HepG2 (cell line): ENCODE data around the gene ALPK3. TPM values are rescaled to one million over a fixed set of nuclear protein-coding genes. Genes with fewer than 3 reads are reported as not detected.

Experiments used
- ATAC-seq: fragments of 200-7000 bp; cut with Tn5 transposase; 3 replicates; pipeline ENCODE4 v1.9.1; 2020; ENCODE audit warnings: mild to moderate bottlenecking, moderate library complexity
- BruUV-seq: library from RNA; stranded (reverse); fragments of 400-500 nt; replicated peaks from 2 replicates; lab custom pipeline; 2021; lab: Mats Ljungman, UMichigan
- CTCF ChIA-PET: fragments of 300-600 bp; formaldehyde crosslinking; extraction: SDS; loops from one replicate; lab custom pipeline; 2021; ENCODE audit warnings: low total read pairs, inconsistent platforms, low intra/inter-chr PET ratio; lab: Yijun Ruan, JAX
- POLR2A ChIA-PET: fragments of 350-600 bp; sonication (Branson Sonifier 250); formaldehyde crosslinking; loops from one replicate; lab custom pipeline; 2020; ENCODE audit warnings: antibody characterized with exemption, inconsistent platforms; lab: Yijun Ruan, JAX
- DNase-seq: peaks from one replicate; pipeline ENCODE4 v3.0.0-alpha.2; 2015; ENCODE audit warnings: low spot score
- FAIRE-seq: peaks from 3 replicates; lab custom pipeline; 2011; peaks lifted over from hg19 to GRCh38; lab: Jason Lieb, UNC
- H2AFZ ChIP-seq: one replicate; pipeline ENCODE4 v1.6.1; 2011; ENCODE audit warnings: low read length, inconsistent platforms
- H3K27ac ChIP-seq: fragments of 300-600 bp; 3 replicates; pipeline ENCODE4 v1.8.0; 2011; ENCODE audit warnings: mixed run types, mild to moderate bottlenecking, mixed read lengths, low read length, inconsistent platforms; ENCODE audit not compliant: insufficient read depth; ENCODE audit errors: extremely low read length
- H3K27me3 ChIP-seq, 2 experiments: fragments of 200-600 bp in 1 of 2; 2 replicates in 1 of 2; 3 replicates in 1 of 2; pipeline versions ENCODE4 v1.6.0 to v1.8.0; 2011; ENCODE audit warnings: low read length in 2 of 2, mild to moderate bottlenecking in 2 of 2, moderate library complexity in 2 of 2, inconsistent platforms in 1 of 2; ENCODE audit not compliant: insufficient read depth in 2 of 2, control insufficient read depth in 1 of 2
- H3K36me3 ChIP-seq, 2 experiments: fragments of 200-600 bp in 1 of 2; replicated peaks in 1 of 2; 2 replicates in 1 of 2; 3 replicates in 1 of 2; pipeline versions ENCODE4 v1.5.1 to v1.8.0; 2011; ENCODE audit warnings: low read length in 2 of 2, inconsistent platforms in 1 of 2; ENCODE audit not compliant: insufficient read depth in 2 of 2, control insufficient read depth in 1 of 2
- H3K4me1 ChIP-seq: 2 replicates; pipeline ENCODE4 v1.5.1; 2012; ENCODE audit warnings: low read length, inconsistent platforms; ENCODE audit not compliant: insufficient read depth
- H3K4me2 ChIP-seq: 2 replicates; pipeline ENCODE4 v1.6.0; 2011; ENCODE audit warnings: low read depth, low read length, inconsistent platforms
- H3K4me3 ChIP-seq, 3 experiments: fragments of 200-600 bp in 1 of 3; sonication (generic), shearing (Covaris generic) in 1 of 3; replicated peaks in 1 of 3; 2 replicates each; pipeline ENCODE4 v1.5.1; 2011 to 2016; ENCODE audit warnings: low read length in 3 of 3, inconsistent platforms in 2 of 3, low read depth in 2 of 3, mild to moderate bottlenecking in 2 of 3, control low read depth in 1 of 3, mixed read lengths in 1 of 3; ENCODE audit not compliant: insufficient read depth in 1 of 3
- H3K79me2 ChIP-seq: one replicate; pipeline ENCODE4 v1.6.1; 2011; ENCODE audit warnings: low read length, inconsistent platforms; ENCODE audit not compliant: insufficient read depth
- H3K9ac ChIP-seq: 2 replicates; pipeline ENCODE4 v1.6.0; 2011; ENCODE audit warnings: mild to moderate bottlenecking, low read depth, low read length, inconsistent platforms; ENCODE audit not compliant: insufficient read depth
- H3K9me3 ChIP-seq: 2 replicates; pipeline ENCODE4 v1.5.1; 2012; ENCODE audit warnings: mild to moderate bottlenecking, low read length
- H4K20me1 ChIP-seq: 2 replicates; pipeline ENCODE4 v1.6.0; 2011; ENCODE audit warnings: inconsistent platforms, mild to moderate bottlenecking, low read length, moderate library complexity; ENCODE audit not compliant: insufficient read depth
- MAFK ChIP-seq, 2 experiments: IDR thresholded peaks in 1 of 2; conservative IDR thresholded peaks in 1 of 2; 2 replicates each; pipeline ENCODE4 v1.6.1; 2011; ENCODE audit warnings: improper control_type of control experiment in 2 of 2, low read length in 2 of 2
- ZNF7 ChIP-seq: IDR thresholded peaks from 2 replicates; pipeline ENCODE4 v1.6.1; 2016; ENCODE audit warnings: missing biosample characterization, missing genetic modification reagents
- WGBS: methylation state at CpG from one replicate; pipeline ENCODE4 v1.1.6; 2017; ENCODE audit warnings: low lambda C conversion rate; 5-methylcytosine and 5-hydroxymethylcytosine counted together
- in situ Hi-C: cut with HindIII; loops from 2 replicates; pipeline ENCODE4 v1.10.0; 2017; ENCODE audit warnings: low pct_unique_long_range_greater_than_20kb; ENCODE audit not compliant: extremely low pct_ligation_motif_present
- intact Hi-C: fragments of 100-400 bp; cut with micrococcal nuclease; formaldehyde crosslinking; loops from one replicate; pipeline ENCODE4 v1.10.0; 2022; ENCODE audit not compliant: unreplicated experiment
- polyA plus RNA-seq, 8 experiments: library from polyadenylated mRNA; depleted of rRNA in 3 of 8; stranded (reverse) in 7 of 8; unstranded in 1 of 8; fragments of >200 nt; fragmentation: Illumina TruSeq in 4 of 8; extraction: Trizol in 4 of 8; gene quantifications; 2 replicates each; pipeline versions ENCODE4 v1.2.1 to v1.2.3, GENCODE V29; 2011 to 2016; ENCODE audit warnings: low read depth in 4 of 8, missing spikeins in 1 of 8, mixed read lengths in 1 of 8; ENCODE audit not compliant: insufficient read depth in 1 of 8
- total RNA-seq, 5 experiments: library from RNA; depleted of rRNA; stranded (reverse); fragments of >200 nt; fragmentation: Illumina TruSeq; extraction: Trizol; gene quantifications; 2 replicates each; pipeline ENCODE4 v1.2.3, GENCODE V29; 2016; ENCODE audit warnings: low read depth in 1 of 5
- TF ChIP-seq, protein P1 (sequence below): sonication (generic); formaldehyde crosslinking; conservative IDR thresholded peaks from 2 replicates; pipeline ENCODE4 v1.8.0; 2022; ENCODE audit warnings: mild to moderate bottlenecking, moderate library complexity, missing genetic modification reagents

ALPK3 gene
- total and polyA plus RNA-seq, 2 of the 13 experiments (the other 11 are each of a cell fraction or from before 2014, with no cell fraction given) = 0.04 to 0.42 TPM

- no peak for ATAC-seq
Measured at GRCh38 chr15:84794162-84794547, 23.0 kb upstream of the ALPK3 start.

DNA sequence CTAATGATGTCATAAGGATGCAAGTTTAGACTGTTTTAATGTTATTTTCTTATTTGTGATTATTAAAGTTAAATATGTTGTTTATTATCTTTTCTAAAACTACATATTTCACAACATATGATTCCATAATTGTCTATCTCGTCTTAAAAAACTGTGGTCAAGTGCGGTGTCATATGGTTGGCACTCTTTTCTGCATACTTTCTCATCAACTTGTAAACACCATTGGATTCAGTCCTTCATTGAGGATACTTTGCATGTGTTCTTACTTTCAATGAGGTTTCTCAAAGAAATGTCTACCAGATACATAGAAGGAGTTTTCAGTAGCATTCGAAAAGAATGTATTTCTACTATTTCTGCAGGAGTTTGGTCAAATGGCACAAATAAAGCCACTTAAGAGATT, 22.0 kb upstream of the ALPK3 start:
- ChIA-PET POLR2A (no interaction called here), CTCF (no interaction called here)
- Histone ChIP-seq H3K4me3 (no peak overlapping the region), H3K79me2 (peaks cover 2% of the 10 kb centered on the region), H3K9ac (no peak overlapping the region), H2AFZ (no peak overlapping the region), H3K36me3 (peaks cover 28 to 74% of the 10 kb centered on the region in 2 experiments), H3K4me2 (no peak overlapping the region), H3K27ac (no peak overlapping the region), H3K27me3 (no peaks in the 10 kb centered on the region; a peak in 1 of 5 replicates), H4K20me1 (no peaks in the 10 kb centered on the region; the same call in 1 of the 2 replicates), H3K4me1 (no peaks in the 10 kb centered on the region), H3K9me3 (no peaks in the 10 kb centered on the region)
- no TSS peak for BruUV-seq
- ATAC-seq (no peak), FAIRE-seq (no peak), DNase-seq (no peak)
- intact Hi-C loops (no loop called here), in situ Hi-C loops (no loop called here)
- 97% methylated on average over 3 of the region's 3 CpGs for WGBS
- no peak for TF ChIP-seq MAFK (conservative IDR thresholded peaks at IDR 0.05 in 1 of 2, IDR thresholded peaks at IDR 0.05 in 1 of 2; ENCODE audit: low read length in 2 of 2)

More at GRCh38 chr15:84794162-84794547, 23.0 kb upstream of the ALPK3 start:
- Histone ChIP-seq H3K79me2 (peaks cover 4% of the 10 kb centered on the region), H3K27ac (no peak overlapping the region), H3K4me1 (no peaks in the 10 kb centered on the region), H3K9ac (no peak overlapping the region), H3K4me3 (no peak overlapping the region), H3K4me2 (no peak overlapping the region), H4K20me1 (no peaks in the 10 kb centered on the region; the same call in 1 of the 2 replicates), H3K36me3 (peaks cover 25 to 66% of the 10 kb centered on the region in 2 experiments), H2AFZ (no peak overlapping the region), H3K9me3 (no peaks in the 10 kb centered on the region), H3K27me3 (no peaks in the 10 kb centered on the region; a peak in 1 of 5 replicates)
- DNase-seq (no peak), FAIRE-seq (no peak)
- intact Hi-C loops (no loop called here), in situ Hi-C loops (no loop called here)
- 95% methylated on average over 4 of the region's 4 CpGs for WGBS
- POLR2A ChIA-PET = interaction anchor here (0.6 kb wide), 1 partner anchor 223 kb away, joined by 3 read pairs; no protein-coding TSS in a partner anchor
- CTCF ChIA-PET = no interaction called here
- peak; percentile 69 for TF ChIP-seq ZNF7 (CRISPR knock-in tag)
- TF ChIP-seq, protein P1, sequence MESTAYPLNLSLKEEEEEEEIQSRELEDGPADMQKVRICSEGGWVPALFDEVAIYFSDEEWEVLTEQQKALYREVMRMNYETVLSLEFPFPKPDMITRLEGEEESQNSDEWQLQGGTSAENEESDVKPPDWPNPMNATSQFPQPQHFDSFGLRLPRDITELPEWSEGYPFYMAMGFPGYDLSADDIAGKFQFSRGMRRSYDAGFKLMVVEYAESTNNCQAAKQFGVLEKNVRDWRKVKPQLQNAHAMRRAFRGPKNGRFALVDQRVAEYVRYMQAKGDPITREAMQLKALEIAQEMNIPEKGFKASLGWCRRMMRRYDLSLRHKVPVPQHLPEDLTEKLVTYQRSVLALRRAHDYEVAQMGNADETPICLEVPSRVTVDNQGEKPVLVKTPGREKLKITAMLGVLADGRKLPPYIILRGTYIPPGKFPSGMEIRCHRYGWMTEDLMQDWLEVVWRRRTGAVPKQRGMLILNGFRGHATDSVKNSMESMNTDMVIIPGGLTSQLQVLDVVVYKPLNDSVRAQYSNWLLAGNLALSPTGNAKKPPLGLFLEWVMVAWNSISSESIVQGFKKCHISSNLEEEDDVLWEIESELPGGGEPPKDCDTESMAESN = no peak
- no TSS peak for BruUV-seq
